ENCODE results near the gene PHKB.
"Not testable (repeated sequence)": the region's sequence is repeated elsewhere in the genome, so short reads cannot be mapped to it uniquely, and the experiment has no call there.

The PHKB gene
- total RNA-seq, result 36.7 to 48.0 (median 45.7) reads per million in 3 donors

GRCh38 chr16:47460711-47461597 lies at the start of gene PHKB, which contains the start of gene ITFG1:
TSS of gene PHKB (plus strand) at chr16:47461331. CDS start at chr16:47461351, 20 bp downstream.
TSS of gene ITFG1 (minus strand) at chr16:47461063. CDS start at chr16:47461045, 18 bp downstream.
- H3K27me3 ChIP-seq (replicated peaks; ENCODE audit: control insufficient read depth, insufficient read depth, low read length, poor library complexity, severe bottlenecking), result no peaks in the 10 kb centered on the region
- H3K36me3 ChIP-seq (ENCODE audit: control insufficient read depth, insufficient read depth, low read length), result no peaks in the 10 kb centered on the region
- H3K9me3 ChIP-seq (ENCODE audit: control insufficient read depth, low read length), result no peaks in the 10 kb centered on the region
- peak; percentile 88 to 95 (median 92) for DNase-seq
- peak within 1 kb of the TSS; percentile 74 for H3K27ac ChIP-seq (ENCODE audit: insufficient read depth, low read length, poor library complexity, severe bottlenecking)
- peak within 1 kb of the TSS; percentile 71 for H3K4me3 ChIP-seq (ENCODE audit: insufficient read depth, low read depth, low read length, poor library complexity, severe bottlenecking)
- H3K4me1 ChIP-seq (ENCODE audit: control insufficient read depth, insufficient read depth, low read length, poor library complexity, severe bottlenecking), result peaks cover 21% of the 10 kb centered on the region

- Histone ChIP-seq H3K36me3 (ENCODE audit: control insufficient read depth, insufficient read depth, low read length) (no peaks in the 10 kb centered on the region), H3K27me3 (replicated peaks; ENCODE audit: control insufficient read depth, insufficient read depth, low read length, poor library complexity, severe bottlenecking) (no peaks in the 10 kb centered on the region), H3K27ac (ENCODE audit: insufficient read depth, low read length, poor library complexity, severe bottlenecking) (no peak overlapping the region), H3K9me3 (ENCODE audit: control insufficient read depth, low read length) (no peaks in the 10 kb centered on the region), H3K4me3 (ENCODE audit: insufficient read depth, low read depth, low read length, poor library complexity, severe bottlenecking) (no peak overlapping the region), H3K4me1 (ENCODE audit: control insufficient read depth, insufficient read depth, low read length, poor library complexity, severe bottlenecking) (peaks cover 4% of the 10 kb centered on the region)
- DNase-seq, result no peak
Observed at GRCh38 chr16:47413041-47413440, 48.1 kb upstream of the PHKB start.

- no peak for DNase-seq
- H3K36me3 ChIP-seq (ENCODE audit: control insufficient read depth, insufficient read depth, low read length), result peaks cover 6% of the 10 kb centered on the region
- no peak overlapping the region for H3K27ac ChIP-seq (ENCODE audit: insufficient read depth, low read length, poor library complexity, severe bottlenecking)
Observed at GRCh38 chr16:47416869-47417268, 44.3 kb upstream of the PHKB start.

GRCh38 chr16:47424846-47425245 lies 36.3 kb upstream of the PHKB start:
- Histone ChIP-seq H3K4me1 (ENCODE audit: control insufficient read depth, insufficient read depth, low read length, poor library complexity, severe bottlenecking) (no peaks in the 10 kb centered on the region), H3K4me3 (ENCODE audit: insufficient read depth, low read depth, low read length, poor library complexity, severe bottlenecking) (no peak overlapping the region), H3K27me3 (replicated peaks; ENCODE audit: control insufficient read depth, insufficient read depth, low read length, poor library complexity, severe bottlenecking) (no peaks in the 10 kb centered on the region), H3K36me3 (ENCODE audit: control insufficient read depth, insufficient read depth, low read length) (peaks cover 32% of the 10 kb centered on the region), H3K9me3 (ENCODE audit: control insufficient read depth, low read length) (no peaks in the 10 kb centered on the region), H3K27ac (ENCODE audit: insufficient read depth, low read length, poor library complexity, severe bottlenecking) (no peak overlapping the region)
- DNase-seq, result no peak

More at GRCh38 chr16:47416869-47417268, 44.3 kb upstream of the PHKB start:
- H3K27me3 ChIP-seq (replicated peaks; ENCODE audit: control insufficient read depth, insufficient read depth, low read length, poor library complexity, severe bottlenecking), result no peaks in the 10 kb centered on the region
- H3K4me1 ChIP-seq (ENCODE audit: control insufficient read depth, insufficient read depth, low read length, poor library complexity, severe bottlenecking), result no peaks in the 10 kb centered on the region
- no peaks in the 10 kb centered on the region for H3K9me3 ChIP-seq (ENCODE audit: control insufficient read depth, low read length)
- H3K4me3 ChIP-seq (ENCODE audit: insufficient read depth, low read depth, low read length, poor library complexity, severe bottlenecking), result no peak overlapping the region

- Histone ChIP-seq H3K36me3 (ENCODE audit: control insufficient read depth, insufficient read depth, low read length) (peaks cover 27% of the 10 kb centered on the region), H3K27me3 (replicated peaks; ENCODE audit: control insufficient read depth, insufficient read depth, low read length, poor library complexity, severe bottlenecking) (no peaks in the 10 kb centered on the region), H3K9me3 (ENCODE audit: control insufficient read depth, low read length) (no peaks in the 10 kb centered on the region), H3K27ac (ENCODE audit: insufficient read depth, low read length, poor library complexity, severe bottlenecking) (no peak overlapping the region), H3K4me1 (ENCODE audit: control insufficient read depth, insufficient read depth, low read length, poor library complexity, severe bottlenecking) (no peaks in the 10 kb centered on the region), H3K4me3 (ENCODE audit: insufficient read depth, low read depth, low read length, poor library complexity, severe bottlenecking) (no peak overlapping the region)
- DNase-seq, result no peak
Observed at GRCh38 chr16:47426806-47427205, 34.3 kb upstream of the PHKB start.

GRCh38 chr16:47431960-47432359 lies 29.2 kb upstream of the PHKB start:
- Histone ChIP-seq H3K36me3 (ENCODE audit: control insufficient read depth, insufficient read depth, low read length) (peaks cover 8% of the 10 kb centered on the region), H3K9me3 (ENCODE audit: control insufficient read depth, low read length) (no peaks in the 10 kb centered on the region), H3K27ac (ENCODE audit: insufficient read depth, low read length, poor library complexity, severe bottlenecking) (no peak overlapping the region), H3K4me1 (ENCODE audit: control insufficient read depth, insufficient read depth, low read length, poor library complexity, severe bottlenecking) (no peaks in the 10 kb centered on the region), H3K4me3 (ENCODE audit: insufficient read depth, low read depth, low read length, poor library complexity, severe bottlenecking) (no peak overlapping the region), H3K27me3 (replicated peaks; ENCODE audit: control insufficient read depth, insufficient read depth, low read length, poor library complexity, severe bottlenecking) (no peaks in the 10 kb centered on the region)
- no peak for DNase-seq

DNA sequence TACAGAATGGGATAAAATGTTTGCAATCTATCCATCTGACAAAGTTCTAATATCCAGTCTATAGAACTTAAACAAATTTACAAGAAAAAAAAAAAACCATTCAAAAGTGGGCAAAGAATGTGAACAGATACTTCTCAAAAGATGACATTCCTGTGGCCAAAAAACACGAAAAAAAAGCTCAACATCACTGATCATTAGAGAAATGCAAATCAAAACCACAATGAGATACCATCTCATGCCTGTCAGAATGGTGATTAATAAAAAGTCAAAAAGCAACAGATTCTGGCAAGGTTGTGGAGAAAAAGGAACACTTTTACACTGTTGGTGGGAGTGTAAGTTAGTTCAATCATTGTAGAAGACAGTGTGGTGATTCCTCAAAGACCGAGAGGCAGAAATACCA lies 26.9 kb upstream of the PHKB start:
- H3K4me1 ChIP-seq (ENCODE audit: control insufficient read depth, insufficient read depth, low read length, poor library complexity, severe bottlenecking); H3K27me3 ChIP-seq (replicated peaks; ENCODE audit: control insufficient read depth, insufficient read depth, low read length, poor library complexity, severe bottlenecking); H3K9me3 ChIP-seq (ENCODE audit: control insufficient read depth, low read length); DNase-seq; H3K27ac ChIP-seq (ENCODE audit: insufficient read depth, low read length, poor library complexity, severe bottlenecking); H3K36me3 ChIP-seq (ENCODE audit: control insufficient read depth, insufficient read depth, low read length); H3K4me3 ChIP-seq (ENCODE audit: insufficient read depth, low read depth, low read length, poor library complexity, severe bottlenecking): not testable (repeated sequence)

DNA sequence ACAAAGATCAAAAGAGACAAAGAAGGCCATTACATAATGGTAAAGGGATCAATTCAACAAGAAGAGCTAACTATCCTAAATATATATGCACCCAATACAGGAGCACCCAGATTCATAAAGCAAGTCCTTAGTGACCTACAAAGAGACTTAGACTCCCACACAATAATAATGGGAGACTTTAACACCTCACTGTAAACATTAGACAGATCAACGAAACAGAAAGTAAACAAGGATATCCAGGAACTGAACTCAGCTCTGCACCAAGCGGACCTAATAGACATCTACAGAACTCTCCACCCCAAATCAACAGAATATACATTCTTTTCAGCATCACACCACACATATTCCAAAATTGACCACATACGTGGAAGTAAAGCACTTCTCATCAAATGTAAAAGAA lies 21.1 kb upstream of the PHKB start:
- not testable (repeated sequence) for H3K36me3 ChIP-seq (ENCODE audit: control insufficient read depth, insufficient read depth, low read length); H3K9me3 ChIP-seq (ENCODE audit: control insufficient read depth, low read length); H3K27me3 ChIP-seq (replicated peaks; ENCODE audit: control insufficient read depth, insufficient read depth, low read length, poor library complexity, severe bottlenecking); H3K4me3 ChIP-seq (ENCODE audit: insufficient read depth, low read depth, low read length, poor library complexity, severe bottlenecking); H3K27ac ChIP-seq (ENCODE audit: insufficient read depth, low read length, poor library complexity, severe bottlenecking); H3K4me1 ChIP-seq (ENCODE audit: control insufficient read depth, insufficient read depth, low read length, poor library complexity, severe bottlenecking); DNase-seq

- H3K9me3 ChIP-seq (ENCODE audit: control insufficient read depth, low read length); DNase-seq; H3K4me1 ChIP-seq (ENCODE audit: control insufficient read depth, insufficient read depth, low read length, poor library complexity, severe bottlenecking); H3K4me3 ChIP-seq (ENCODE audit: insufficient read depth, low read depth, low read length, poor library complexity, severe bottlenecking); H3K27me3 ChIP-seq (replicated peaks; ENCODE audit: control insufficient read depth, insufficient read depth, low read length, poor library complexity, severe bottlenecking); H3K36me3 ChIP-seq (ENCODE audit: control insufficient read depth, insufficient read depth, low read length); H3K27ac ChIP-seq (ENCODE audit: insufficient read depth, low read length, poor library complexity, severe bottlenecking): not testable (repeated sequence)
Observed at GRCh38 chr16:47442884-47443283, 18.2 kb upstream of the PHKB start.

- no peak for DNase-seq
- peaks cover 12% of the 10 kb centered on the region for H3K36me3 ChIP-seq (ENCODE audit: control insufficient read depth, insufficient read depth, low read length)
Observed at GRCh38 chr16:47446431-47446830, 14.7 kb upstream of the PHKB start.

More at GRCh38 chr16:47446431-47446830, 14.7 kb upstream of the PHKB start:
- Histone ChIP-seq H3K9me3 (ENCODE audit: control insufficient read depth, low read length) (no peaks in the 10 kb centered on the region), H3K27me3 (replicated peaks; ENCODE audit: control insufficient read depth, insufficient read depth, low read length, poor library complexity, severe bottlenecking) (no peaks in the 10 kb centered on the region), H3K4me3 (ENCODE audit: insufficient read depth, low read depth, low read length, poor library complexity, severe bottlenecking) (no peak overlapping the region), H3K27ac (ENCODE audit: insufficient read depth, low read length, poor library complexity, severe bottlenecking) (no peak overlapping the region), H3K4me1 (ENCODE audit: control insufficient read depth, insufficient read depth, low read length, poor library complexity, severe bottlenecking) (no peaks in the 10 kb centered on the region)

All from effector memory CD4-positive, alpha-beta T cell (primary cell).